Measurements from ENCODE around the gene CNTN1.

The CNTN1 gene

GRCh38 chr12:40770781-40771180 lies 78.5 kb downstream of the CNTN1 start:
- no peak for DNase-seq (ENCODE audit: low spot score)

GRCh38 chr12:40775661-40776060 lies 83.4 kb downstream of the CNTN1 start:
- DNase-seq (ENCODE audit: low spot score), result no peak

- no peak for DNase-seq (ENCODE audit: low spot score)
Measured at GRCh38 chr12:40784102-40784501, 91.9 kb downstream of the CNTN1 start.

- DNase-seq (ENCODE audit: low spot score), result no peak
Measured at GRCh38 chr12:40788276-40788675, 96.0 kb downstream of the CNTN1 start.

- DNase-seq (ENCODE audit: low spot score), result no peak
Measured at GRCh38 chr12:40792792-40793386, 100.7 kb downstream of the CNTN1 start.

- DNase-seq (ENCODE audit: low spot score), result no peak
Measured at GRCh38 chr12:40793471-40793870, 101.2 kb downstream of the CNTN1 start.

- no peak for DNase-seq (ENCODE audit: low spot score)
Measured at GRCh38 chr12:40794087-40794486, 101.8 kb downstream of the CNTN1 start.

- DNase-seq (ENCODE audit: low spot score), result no peak
Measured at GRCh38 chr12:40801082-40801481, 108.8 kb downstream of the CNTN1 start.

GRCh38 chr12:40801861-40802260 lies 109.6 kb downstream of the CNTN1 start:
- no peak for DNase-seq (ENCODE audit: low spot score)

GRCh38 chr12:40802656-40803055 lies 110.4 kb downstream of the CNTN1 start:
- DNase-seq (ENCODE audit: low spot score), result no peak

- no peak for DNase-seq (ENCODE audit: low spot score)
Measured at GRCh38 chr12:40819436-40820108, 127.3 kb downstream of the CNTN1 start.

GRCh38 chr12:40820794-40821484 lies 128.7 kb downstream of the CNTN1 start:
- no peak for DNase-seq (ENCODE audit: low spot score)

GRCh38 chr12:40825156-40825555 lies 132.9 kb downstream of the CNTN1 start:
- DNase-seq (ENCODE audit: low spot score), result no peak

GRCh38 chr12:40827683-40828592 lies 135.7 kb downstream of the CNTN1 start:
- no peak for DNase-seq (ENCODE audit: low spot score)

GRCh38 chr12:40828593-40828990 lies 136.4 kb downstream of the CNTN1 start:
- no peak for DNase-seq (ENCODE audit: low spot score)

- DNase-seq (ENCODE audit: low spot score), result no peak
Measured at GRCh38 chr12:40829738-40830144, 137.5 kb downstream of the CNTN1 start.

GRCh38 chr12:40831916-40832315 lies 139.7 kb downstream of the CNTN1 start:
- no peak for DNase-seq (ENCODE audit: low spot score)

GRCh38 chr12:40832668-40833067 lies 140.4 kb downstream of the CNTN1 start:
- DNase-seq (ENCODE audit: low spot score), result no peak

GRCh38 chr12:40833818-40834217 lies 141.6 kb downstream of the CNTN1 start:
- DNase-seq (ENCODE audit: low spot score), result no peak

- DNase-seq (ENCODE audit: low spot score), result no peak
Measured at GRCh38 chr12:40834321-40834720, 142.1 kb downstream of the CNTN1 start.

- DNase-seq (ENCODE audit: low spot score), result no peak
Measured at GRCh38 chr12:40837891-40838429, 145.7 kb downstream of the CNTN1 start.

GRCh38 chr12:40843495-40843894 lies 151.3 kb downstream of the CNTN1 start:
- DNase-seq (ENCODE audit: low spot score), result no peak
